WERI-Rb-1 (cell line): ENCODE measurements around the gene SNAP29.

ENCODE experiments used
- DNase-seq: peaks from one replicate; pipeline ENCODE4 v3.0.0-alpha.2; 2020
- H3K27ac ChIP-seq: fragments of 250-450 bp; sonication (Bioruptor Pico); 2 replicates; pipeline ENCODE4 v1.5.1; 2020; ENCODE audit warnings: mild to moderate bottlenecking, moderate library complexity
- H3K27me3 ChIP-seq: fragments of 250-450 bp; sonication (Bioruptor Pico); 2 replicates; pipeline ENCODE4 v1.5.1; 2021; ENCODE audit warnings: mild to moderate bottlenecking, low read depth, moderate library complexity; ENCODE audit not compliant: insufficient read depth, severe bottlenecking
- H3K36me3 ChIP-seq: fragments of 250-450 bp; sonication (Bioruptor Pico); 2 replicates; pipeline ENCODE4 v1.5.1; 2020; ENCODE audit warnings: mild to moderate bottlenecking, moderate library complexity
- H3K4me3 ChIP-seq: 2 replicates; pipeline ENCODE4 v1.5.1; 2011; ENCODE audit warnings: low read depth, mild to moderate bottlenecking, control low read depth, low read length
- H3K9me3 ChIP-seq: fragments of 250-450 bp; sonication (Bioruptor Pico); 2 replicates; pipeline ENCODE4 v1.5.1; 2021; ENCODE audit warnings: mild to moderate bottlenecking, moderate library complexity; ENCODE audit not compliant: severe bottlenecking
- CTCF ChIP-seq: IDR thresholded peaks from 2 replicates; pipeline ENCODE4 v1.5.1; 2011; ENCODE audit warnings: low read depth, mild to moderate bottlenecking, control low read depth, inconsistent platforms, low read length

The SNAP29 gene

GRCh38 chr22:20859615-20860014 is 808 bp downstream of the SNAP29 start:
- no peak for DNase-seq
- no peaks in the 10 kb centered on the region for H3K9me3 ChIP-seq
- peak overlapping the region; percentile 64 for H3K4me3 ChIP-seq
- TF ChIP-seq CTCF: no peak
- H3K27ac ChIP-seq: no peak overlapping the region
- H3K27me3 ChIP-seq: no peaks in the 10 kb centered on the region
- peaks cover 4% of the 10 kb centered on the region; the same call in 1 of the 2 replicates for H3K36me3 ChIP-seq

GRCh38 chr22:20862540-20862939 is 3.7 kb downstream of the SNAP29 start:
- Histone ChIP-seq H3K27ac (no peak overlapping the region), H3K36me3 (peaks cover 9% of the 10 kb centered on the region; the same call in 1 of the 2 replicates)

GRCh38 chr22:20863366-20863765 is 4.6 kb downstream of the SNAP29 start:
- Histone ChIP-seq H3K36me3 (peaks cover 9% of the 10 kb centered on the region; the same call in 1 of the 2 replicates), H3K9me3 (no peaks in the 10 kb centered on the region), H3K4me3 (no peak overlapping the region), H3K27me3 (no peaks in the 10 kb centered on the region), H3K27ac (no peak overlapping the region)
- TF ChIP-seq CTCF: no peak
- no peak for DNase-seq

More at GRCh38 chr22:20862540-20862939, 3.7 kb downstream of the SNAP29 start:
- no peak for DNase-seq
- H3K9me3 ChIP-seq: no peaks in the 10 kb centered on the region
- no peaks in the 10 kb centered on the region for H3K27me3 ChIP-seq
- H3K4me3 ChIP-seq: no peak overlapping the region
- TF ChIP-seq CTCF: no peak

GRCh38 chr22:20864186-20864908 is 5.5 kb downstream of the SNAP29 start:
- TF ChIP-seq CTCF: no peak
- H3K9me3 ChIP-seq: no peaks in the 10 kb centered on the region
- peaks cover 9% of the 10 kb centered on the region; the same call in 1 of the 2 replicates for H3K36me3 ChIP-seq
- DNase-seq: no peak
- no peaks in the 10 kb centered on the region for H3K27me3 ChIP-seq
- no peak overlapping the region for H3K27ac ChIP-seq
- no peak overlapping the region for H3K4me3 ChIP-seq

GRCh38 chr22:20865331-20865730 is 6.5 kb downstream of the SNAP29 start:
- no peak for TF ChIP-seq CTCF
- no peak overlapping the region for H3K4me3 ChIP-seq
- no peaks in the 10 kb centered on the region for H3K27me3 ChIP-seq
- H3K9me3 ChIP-seq: no peaks in the 10 kb centered on the region
- no peak overlapping the region for H3K27ac ChIP-seq
- DNase-seq: no peak
- peaks cover 12% of the 10 kb centered on the region for H3K36me3 ChIP-seq
